ENCODE measurements around the gene SETBP1.

SETBP1 gene

GRCh38 chr18:44819944-44820510 is 139.3 kb downstream of the SETBP1 start:
- DNase-seq, result peak; percentile 59

- DNase-seq, result no peak
These were observed 141.2 kb downstream of the SETBP1 start for GRCh38 chr18:44821924-44822323.

- DNase-seq, result no peak
These were observed 142.6 kb downstream of the SETBP1 start for GRCh38 chr18:44823286-44823685.

GRCh38 chr18:44823782-44824181 is 143.1 kb downstream of the SETBP1 start:
- no peak for DNase-seq

- DNase-seq, result no peak
These were observed 144.2 kb downstream of the SETBP1 start for GRCh38 chr18:44824884-44825283.

- peak; percentile 85 for DNase-seq
These were observed 146.0 kb downstream of the SETBP1 start for GRCh38 chr18:44826418-44827259.

GRCh38 chr18:44828080-44828479 is 147.4 kb downstream of the SETBP1 start:
- DNase-seq, result no peak

- no peak for DNase-seq
These were observed 149.9 kb downstream of the SETBP1 start for GRCh38 chr18:44830581-44830980.

GRCh38 chr18:44833786-44834185 is 153.1 kb downstream of the SETBP1 start:
- no peak for DNase-seq

- no peak for DNase-seq
These were observed 154.3 kb downstream of the SETBP1 start for GRCh38 chr18:44834867-44835469.

GRCh38 chr18:44835703-44836102 is 155.0 kb downstream of the SETBP1 start:
- DNase-seq, result peak; percentile 57

- no peak for DNase-seq
These were observed 155.6 kb downstream of the SETBP1 start for GRCh38 chr18:44836263-44836662.

GRCh38 chr18:44837482-44838180 is 156.9 kb downstream of the SETBP1 start:
- no peak for DNase-seq

GRCh38 chr18:44838971-44839666 is 158.4 kb downstream of the SETBP1 start:
- no peak for DNase-seq

- DNase-seq, result no peak
These were observed 159.5 kb downstream of the SETBP1 start for GRCh38 chr18:44840058-44840790.

GRCh38 chr18:44841221-44841620 is 160.5 kb downstream of the SETBP1 start:
- no peak for DNase-seq

GRCh38 chr18:44841752-44842587 is 161.3 kb downstream of the SETBP1 start:
- DNase-seq, result no peak

- no peak for DNase-seq
These were observed 162.1 kb downstream of the SETBP1 start for GRCh38 chr18:44842588-44843412.

- DNase-seq, result no peak
These were observed 163.8 kb downstream of the SETBP1 start for GRCh38 chr18:44844486-44844885.

GRCh38 chr18:44846450-44846849 is 165.8 kb downstream of the SETBP1 start:
- DNase-seq, result no peak

Measured in right hindlimb (tissue), 1 donor.